Keratinocyte (primary cell): Measurements from ENCODE around the gene NBL1. TPM values are rescaled to one million over a fixed set of nuclear protein-coding genes. Genes with fewer than 3 reads are reported as not detected.

Source experiments
- DNase-seq: peaks from one replicate; pipeline ENCODE4 v3.0.0-alpha.2; 2011; ENCODE audit warnings: low read depth, missing footprints, low spot score
- FAIRE-seq: peaks from 2 replicates; lab custom pipeline; 2011; peaks lifted over from hg19 to GRCh38; lab: Jason Lieb, UNC
- H2AFZ ChIP-seq: 2 replicates; pipeline ENCODE4 v1.6.0; 2012; ENCODE audit warnings: low read length, control low read depth, inconsistent platforms; ENCODE audit not compliant: control insufficient read depth
- H3K27ac ChIP-seq: 2 replicates; pipeline ENCODE4 v1.5.1; 2011; ENCODE audit warnings: low read length; ENCODE audit not compliant: control insufficient read depth, insufficient read depth
- H3K27me3 ChIP-seq: 3 replicates; pipeline ENCODE4 v1.6.0; 2011; ENCODE audit warnings: low read length; ENCODE audit not compliant: control insufficient read depth, insufficient read depth; ENCODE audit errors: extremely low read depth
- H3K36me3 ChIP-seq, 2 experiments: 2 replicates in 1 of 2; 3 replicates in 1 of 2; pipeline ENCODE4 v1.5.1; 2011; ENCODE audit warnings: low read length in 2 of 2, mild to moderate bottlenecking in 1 of 2; ENCODE audit not compliant: control insufficient read depth in 2 of 2, insufficient read depth in 2 of 2; ENCODE audit errors: extremely low read depth in 1 of 2
- H3K4me1 ChIP-seq: 3 replicates; pipeline ENCODE4 v1.5.1; 2011; ENCODE audit warnings: low read length; ENCODE audit not compliant: control insufficient read depth, insufficient read depth; ENCODE audit errors: extremely low read depth
- H3K4me2 ChIP-seq: 3 replicates; pipeline ENCODE4 v1.6.0; 2011; ENCODE audit warnings: low read depth, low read length; ENCODE audit not compliant: control insufficient read depth, insufficient read depth; ENCODE audit errors: extremely low read depth
- H3K4me3 ChIP-seq, 3 experiments: fragments of 200-600 bp in 1 of 3; sonication (generic) in 1 of 3; 2 replicates in 2 of 3; 3 replicates in 1 of 3; pipeline ENCODE4 v1.5.1; 2011 to 2016; ENCODE audit warnings: low read length in 3 of 3, mild to moderate bottlenecking in 3 of 3, control low read depth in 2 of 3, inconsistent platforms in 1 of 3, low read depth in 1 of 3, mixed read lengths in 1 of 3, mixed run types in 1 of 3, moderate library complexity in 1 of 3; ENCODE audit not compliant: control insufficient read depth in 2 of 3, insufficient read depth in 2 of 3; ENCODE audit errors: extremely low read depth in 1 of 3
- H3K79me2 ChIP-seq: 2 replicates; pipeline ENCODE4 v1.6.0; 2012; ENCODE audit warnings: low read length; ENCODE audit not compliant: control insufficient read depth, insufficient read depth
- H3K9ac ChIP-seq: 3 replicates; pipeline ENCODE4 v1.6.0; 2011; ENCODE audit warnings: low read length; ENCODE audit not compliant: control insufficient read depth, insufficient read depth; ENCODE audit errors: extremely low read depth
- H3K9me1 ChIP-seq: 3 replicates; pipeline ENCODE4 v1.6.0; 2011; ENCODE audit warnings: low read length; ENCODE audit not compliant: control insufficient read depth, insufficient read depth; ENCODE audit errors: extremely low read depth
- H3K9me3 ChIP-seq: 2 replicates; pipeline ENCODE4 v1.5.1; 2012; ENCODE audit warnings: low read depth, low read length; ENCODE audit not compliant: control insufficient read depth
- H4K20me1 ChIP-seq: 3 replicates; pipeline ENCODE4 v1.6.0; 2011; ENCODE audit warnings: low read length; ENCODE audit not compliant: control insufficient read depth, insufficient read depth; ENCODE audit errors: extremely low read depth
- CTCF ChIP-seq, 3 experiments: IDR thresholded peaks in 1 of 3; conservative IDR thresholded peaks in 1 of 3; optimal IDR thresholded peaks in 1 of 3; 2 replicates in 2 of 3; 3 replicates in 1 of 3; pipeline versions ENCODE3 to v1.5.1; 2011; ENCODE audit warnings: low read length in 3 of 3, mild to moderate bottlenecking in 3 of 3, moderate library complexity in 2 of 3, control low read depth in 1 of 3, inconsistent platforms in 1 of 3; ENCODE audit not compliant: insufficient read depth in 2 of 3; ENCODE audit errors: extremely low read depth in 1 of 3
- EZH2 ChIP-seq: IDR thresholded peaks from one replicate; pipeline ENCODE4 v1.6.1; 2012; ENCODE audit warnings: inconsistent platforms, mild to moderate bottlenecking, low read length, moderate library complexity
- dilution Hi-C: fragments of 300-500 bp; cut with MboI; formaldehyde crosslinking; loops from one replicate; pipeline ENCODE4 v1.7.0; 2020; ENCODE audit warnings: low sequenced_read_pairs; ENCODE audit not compliant: extremely low pct_ligation_motif_present
- polyA plus RNA-seq, 5 experiments: library from polyadenylated mRNA; depleted of rRNA in 3 of 5; stranded (reverse) in 3 of 5; stranded (forward) in 1 of 5; unstranded in 1 of 5; fragments of >200 nt; gene quantifications; 1 replicate in 1 of 5; 2 replicates in 3 of 5; 3 replicates in 1 of 5; pipeline versions ENCODE4 v1.2.1 to v1.2.3, GENCODE V29; 2011 to 2012; ENCODE audit warnings: missing spikeins in 2 of 5, low read depth in 1 of 5, low replicate concordance in 1 of 5

NBL1 gene
- polyA plus RNA-seq, 1 donor (not counting 4 experiments of a cell fraction or from before 2014, with no cell fraction given) = 74.5 TPM

GRCh38 chr1:19685994-19686393, 41.9 kb downstream of the NBL1 start:
- no peaks in the 10 kb centered on the region for H3K36me3 ChIP-seq
- no peak overlapping the region for H3K4me2 ChIP-seq
- no peaks in the 10 kb centered on the region for H3K79me2 ChIP-seq
- no peak overlapping the region for H2AFZ ChIP-seq
- H3K27me3 ChIP-seq = peaks cover 4% of the 10 kb centered on the region
- no peak for TF ChIP-seq EZH2
- TF ChIP-seq CTCF (optimal IDR thresholded peaks at IDR 0.05 in 1 of 3, IDR thresholded peaks at IDR 0.05 in 1 of 3, conservative IDR thresholded peaks at IDR 0.05 in 1 of 3; ENCODE audit: extremely low read depth in 1 of 3, insufficient read depth in 2 of 3, low read length in 3 of 3) = no peak
- no peak overlapping the region for H3K27ac ChIP-seq
- H3K4me3 ChIP-seq = no peak overlapping the region
- FAIRE-seq = no peak
- no peak for DNase-seq
- H3K4me1 ChIP-seq = no peaks in the 10 kb centered on the region
- no peaks in the 10 kb centered on the region for H3K9me3 ChIP-seq
- H4K20me1 ChIP-seq = no peaks in the 10 kb centered on the region
- dilution Hi-C loops = no loop called here
- no peak overlapping the region for H3K9ac ChIP-seq
- no peaks in the 10 kb centered on the region for H3K9me1 ChIP-seq

GRCh38 chr1:19687414-19687813, 43.3 kb downstream of the NBL1 start:
- H3K4me2 ChIP-seq = no peak overlapping the region
- H3K9me3 ChIP-seq = no peaks in the 10 kb centered on the region
- H3K36me3 ChIP-seq = no peaks in the 10 kb centered on the region
- no peaks in the 10 kb centered on the region for H3K9me1 ChIP-seq
- H3K9ac ChIP-seq = no peak overlapping the region
- H3K27ac ChIP-seq = no peak overlapping the region
- no peak for DNase-seq
- H3K79me2 ChIP-seq = no peaks in the 10 kb centered on the region
- FAIRE-seq = no peak
- no peak overlapping the region for H2AFZ ChIP-seq
- H3K4me3 ChIP-seq = no peak overlapping the region
- dilution Hi-C loops = no loop called here
- H3K27me3 ChIP-seq = peaks cover 4% of the 10 kb centered on the region
- TF ChIP-seq CTCF (optimal IDR thresholded peaks at IDR 0.05 in 1 of 3, IDR thresholded peaks at IDR 0.05 in 1 of 3, conservative IDR thresholded peaks at IDR 0.05 in 1 of 3; ENCODE audit: extremely low read depth in 1 of 3, insufficient read depth in 2 of 3, low read length in 3 of 3) (no peak), EZH2 (no peak)
- H3K4me1 ChIP-seq = no peaks in the 10 kb centered on the region
- H4K20me1 ChIP-seq = no peaks in the 10 kb centered on the region
